Chondrocyte (in vitro differentiated cells): ENCODE measurements around the gene PIKFYVE. TPM values are rescaled to one million over a fixed set of nuclear protein-coding genes. Genes with fewer than 3 reads are reported as not detected.
A peak's percentile ranks its signal among the peaks of the same experiment; 100 is the strongest.

Experiments
- DNase-seq: peaks from one replicate; pipeline ENCODE4 v3.0.0; 2021; ENCODE audit warnings: mixed read lengths, low spot score
- H3K27ac Mint-ChIP-seq: one replicate; pipeline ENCODE4 v1.8.0; 2021; ENCODE audit warnings: mild to moderate bottlenecking, moderate library complexity, mixed read lengths; ENCODE audit not compliant: unreplicated experiment
- H3K27me3 Mint-ChIP-seq: 2 replicates; pipeline ENCODE4 v1.8.0; 2021; ENCODE audit warnings: low read depth, mixed read lengths
- H3K36me3 Mint-ChIP-seq: 2 replicates; pipeline ENCODE4 v1.8.0; 2021; ENCODE audit warnings: low read depth, mixed read lengths
- H3K4me1 Mint-ChIP-seq: 2 replicates; pipeline ENCODE4 v1.8.0; 2021; ENCODE audit warnings: low read depth, mild to moderate bottlenecking, mixed read lengths
- H3K4me3 Mint-ChIP-seq: one replicate; pipeline ENCODE4 v1.8.0; 2021; ENCODE audit warnings: mild to moderate bottlenecking, moderate library complexity, mixed read lengths; ENCODE audit not compliant: unreplicated experiment
- H3K9me3 Mint-ChIP-seq: 2 replicates; pipeline ENCODE4 v1.8.0; 2021; ENCODE audit warnings: low read depth, mixed read lengths
- CTCF ChIP-seq: fragments of 200-600 bp; sonication (generic); IDR thresholded peaks from 2 replicates; pipeline ENCODE4 v1.5.0; 2021; ENCODE audit warnings: antibody characterized with exemption, mild to moderate bottlenecking, moderate library complexity
- total RNA-seq: library from RNA; stranded (reverse); gene quantifications from 3 replicates; pipeline ENCODE4 v1.2.1, GENCODE V29; 2021

PIKFYVE gene
- total RNA-seq, 1 donor from 2014 or later, result 24.7 TPM

GRCh38 chr2:208295834-208296233 is 29.8 kb downstream of the PIKFYVE start:
- Mint-ChIP-seq H3K4me1 (peaks cover 9% of the 10 kb centered on the region), H3K27me3 (no peaks in the 10 kb centered on the region), H3K9me3 (peaks cover 5% of the 10 kb centered on the region), H3K4me3 (no peak overlapping the region), H3K36me3 (peaks cover 41% of the 10 kb centered on the region), H3K27ac (no peak overlapping the region)
- no peak for TF ChIP-seq CTCF
- DNase-seq, result no peak

GRCh38 chr2:208296610-208297009 is 30.6 kb downstream of the PIKFYVE start:
- Mint-ChIP-seq H3K27me3 (no peaks in the 10 kb centered on the region), H3K9me3 (no peaks in the 10 kb centered on the region), H3K27ac (peak overlapping the region; percentile 3), H3K4me3 (no peak overlapping the region), H3K36me3 (peaks cover 35% of the 10 kb centered on the region), H3K4me1 (peaks cover 9% of the 10 kb centered on the region)
- no peak for DNase-seq
- no peak for TF ChIP-seq CTCF

GRCh38 chr2:208297961-208298360 is 31.9 kb downstream of the PIKFYVE start:
- no peaks in the 10 kb centered on the region for H3K27me3 Mint-ChIP-seq
- no peak for TF ChIP-seq CTCF
- H3K36me3 Mint-ChIP-seq, result peaks cover 32% of the 10 kb centered on the region
- H3K27ac Mint-ChIP-seq, result no peak overlapping the region
- H3K4me1 Mint-ChIP-seq, result peaks cover 4% of the 10 kb centered on the region
- H3K9me3 Mint-ChIP-seq, result no peaks in the 10 kb centered on the region
- DNase-seq, result no peak
- no peak overlapping the region for H3K4me3 Mint-ChIP-seq

GRCh38 chr2:208300847-208301618 is 35.0 kb downstream of the PIKFYVE start:
- H3K4me1 Mint-ChIP-seq, result peaks cover 5% of the 10 kb centered on the region
- TF ChIP-seq CTCF, result no peak
- H3K36me3 Mint-ChIP-seq, result peaks cover 27% of the 10 kb centered on the region
- H3K27me3 Mint-ChIP-seq, result no peaks in the 10 kb centered on the region
- H3K4me3 Mint-ChIP-seq, result no peak overlapping the region
- no peak for DNase-seq
- H3K27ac Mint-ChIP-seq, result no peak overlapping the region
- H3K9me3 Mint-ChIP-seq, result no peaks in the 10 kb centered on the region

GRCh38 chr2:208304157-208304556 is 38.1 kb downstream of the PIKFYVE start:
- peaks cover 7% of the 10 kb centered on the region for H3K4me1 Mint-ChIP-seq
- H3K9me3 Mint-ChIP-seq, result no peaks in the 10 kb centered on the region
- H3K27me3 Mint-ChIP-seq, result no peaks in the 10 kb centered on the region
- H3K4me3 Mint-ChIP-seq, result no peak overlapping the region
- H3K27ac Mint-ChIP-seq, result no peak overlapping the region
- no peak for DNase-seq
- TF ChIP-seq CTCF, result no peak
- peaks cover 30% of the 10 kb centered on the region for H3K36me3 Mint-ChIP-seq
